NCI-H1694 (cell line): ENCODE measurements around the gene WNK4.
A peak's percentile ranks its signal among the peaks of the same experiment; 100 is the strongest.
"Not testable (repeated sequence)": the region's sequence is repeated elsewhere in the genome, so short reads cannot be mapped to it uniquely, and the experiment has no call there.

ENCODE experiments used
- DNase-seq: peaks from one replicate; lab custom pipeline; 2025; lab: John Stamatoyannopoulos, UW

Gene WNK4

GRCh38 chr17:42779936-42780850, at the start of gene WNK4:
Gene WNK4, plus strand, starts transcription at chr17:42780610. Its CDS starts 89 bp downstream, at chr17:42780699.
- no peak for DNase-seq

GRCh38 chr17:42740699-42741098, 39.7 kb upstream of the WNK4 start:
- DNase-seq: no peak

GRCh38 chr17:42742916-42743315, 37.5 kb upstream of the WNK4 start:
- not testable (repeated sequence) for DNase-seq

- DNase-seq: no peak
Observed at GRCh38 chr17:42743595-42744282, 36.7 kb upstream of the WNK4 start.

GRCh38 chr17:42744283-42744805, 36.1 kb upstream of the WNK4 start:
- DNase-seq: peak; percentile 46

GRCh38 chr17:42744806-42745617, 35.4 kb upstream of the WNK4 start, which contains the start of gene EZH1:
Gene EZH1, minus strand, starts transcription at chr17:42745040. Its CDS starts 16,099 bp downstream, at chr17:42728941.
- peak; percentile 78 for DNase-seq

GRCh38 chr17:42748202-42748907, 32.1 kb upstream of the WNK4 start:
- DNase-seq: no peak

- no peak for DNase-seq
Observed at GRCh38 chr17:42748908-42749798, 31.3 kb upstream of the WNK4 start.

- no peak for DNase-seq
Observed at GRCh38 chr17:42750739-42751344, 29.6 kb upstream of the WNK4 start.

GRCh38 chr17:42751628-42752027, 28.8 kb upstream of the WNK4 start:
- no peak for DNase-seq

- DNase-seq: no peak
Observed at GRCh38 chr17:42754782-42755181, 25.6 kb upstream of the WNK4 start.

GRCh38 chr17:42759982-42760651, 20.3 kb upstream of the WNK4 start:
- DNase-seq: no peak

GRCh38 chr17:42760652-42761581, 19.5 kb upstream of the WNK4 start, which contains the start of gene RAMP2:
Gene RAMP2, plus strand, starts transcription at chr17:42761227. Its CDS starts 35 bp downstream, at chr17:42761262.
- no peak for DNase-seq

- DNase-seq: no peak
Observed at GRCh38 chr17:42761638-42762037, 18.8 kb upstream of the WNK4 start.

- DNase-seq: no peak
Observed at GRCh38 chr17:42766124-42766523, 14.3 kb upstream of the WNK4 start.

GRCh38 chr17:42767512-42767911, 12.9 kb upstream of the WNK4 start:
- no peak for DNase-seq

GRCh38 chr17:42768006-42768405, 12.4 kb upstream of the WNK4 start:
- DNase-seq: not testable (repeated sequence)

- DNase-seq: not testable (repeated sequence)
Observed at GRCh38 chr17:42769964-42770363, 10.4 kb upstream of the WNK4 start.
